ENCODE measurements around the gene APAF1. TPM values are rescaled to one million over a fixed set of nuclear protein-coding genes. Genes with fewer than 3 reads are reported as not detected.

APAF1 gene
- total and polyA plus RNA-seq, 10 of the 15 experiments (the other 5 are each of a cell fraction or from before 2014, with no cell fraction given): 4.2 to 19.1 (median 14.2) TPM

GRCh38 chr12:98684199-98684598, 39.1 kb downstream of the APAF1 start:
- TF ChIP-seq CBX5 (IDR thresholded peaks at IDR 0.05; ENCODE audit: low read depth) (no peak), BRCA1 (IDR thresholded peaks at IDR 0.05; ENCODE audit: low read depth, low read length) (no peak), FOXM1 (IDR thresholded peaks at IDR 0.05; ENCODE audit: low read depth, low read length) (no peak), NR2C2 (IDR thresholded peaks at IDR 0.05; ENCODE audit: borderline replicate concordance, control insufficient read depth, insufficient read length, low read depth) (no peak), PML (IDR thresholded peaks at IDR 0.05; ENCODE audit: low read length) (no peak), YBX1 (IDR thresholded peaks at IDR 0.05) (no peak)
- Histone ChIP-seq H4K20me1 (ENCODE audit: control insufficient read depth, insufficient read depth) (no peaks in the 10 kb centered on the region), H3K27ac (ENCODE audit: control insufficient read depth, insufficient read depth) (no peak overlapping the region), H3K4me1 (ENCODE audit: control insufficient read depth, insufficient read depth, low read length) (no peaks in the 10 kb centered on the region), H3K27me3 (replicated peaks in 1 of 2; ENCODE audit: control insufficient read depth in 2 of 2, insufficient read depth in 2 of 2, low read length in 1 of 2) (no peaks in the 10 kb centered on the region), H2AFZ (ENCODE audit: control insufficient read depth, low read depth, low read length) (no peak overlapping the region), H3K9me3 (replicated peaks; ENCODE audit: control insufficient read depth, insufficient read depth, low read length) (no peaks in the 10 kb centered on the region), H3K4me3 (no peak overlapping the region), H3K4me2 (ENCODE audit: control insufficient read depth, insufficient read depth) (no peak overlapping the region), H3K36me3 (ENCODE audit: control insufficient read depth in 2 of 2, insufficient read depth in 2 of 2, low read length in 1 of 2) (peaks cover 3 to 27% of the 10 kb centered on the region in 2 experiments), H3K9ac (ENCODE audit: control insufficient read depth, insufficient read depth, low read length) (no peak overlapping the region), H3K79me2 (ENCODE audit: control insufficient read depth, insufficient read depth, low read length) (no peaks in the 10 kb centered on the region)
- POLR2A ChIA-PET: no interaction called here
- FAIRE-seq (no peak), DNase-seq (ENCODE audit: low read depth, low spot score) (no peak), ATAC-seq (no peak)
- CTCF ChIA-PET: interaction anchor here (0.6 to 2.4 kb wide), 5 partner anchors 7 to 314 kb away, joined by 3 to 7 read pairs (median 3); no protein-coding TSS in a partner anchor
- no TSS peak for BruUV-seq (replicated peaks)
- SMC1A ChIA-PET (ENCODE audit: uncharacterized antibody, unreplicated experiment): interaction anchor here (0.7 to 1.5 kb wide), 2 partner anchors 10 to 70 kb away, joined by 3 read pairs; no protein-coding TSS in a partner anchor
- in situ Hi-C loops (cut with MboI): no loop called here
- 97% methylated on average over 2 of the region's 2 CpGs for WGBS (ENCODE audit: insufficient coverage, insufficient replicate concordance, low lambda C conversion rate, missing lambda C conversion rate)
- intact Hi-C loops (cut with micrococcal nuclease; ENCODE audit: unreplicated experiment): no loop called here
- RAD21 ChIA-PET (ENCODE audit: unreplicated experiment): interaction anchor here (0.9 kb wide), 1 partner anchor 326 kb away, joined by 4 read pairs; no protein-coding TSS in a partner anchor

DNA sequence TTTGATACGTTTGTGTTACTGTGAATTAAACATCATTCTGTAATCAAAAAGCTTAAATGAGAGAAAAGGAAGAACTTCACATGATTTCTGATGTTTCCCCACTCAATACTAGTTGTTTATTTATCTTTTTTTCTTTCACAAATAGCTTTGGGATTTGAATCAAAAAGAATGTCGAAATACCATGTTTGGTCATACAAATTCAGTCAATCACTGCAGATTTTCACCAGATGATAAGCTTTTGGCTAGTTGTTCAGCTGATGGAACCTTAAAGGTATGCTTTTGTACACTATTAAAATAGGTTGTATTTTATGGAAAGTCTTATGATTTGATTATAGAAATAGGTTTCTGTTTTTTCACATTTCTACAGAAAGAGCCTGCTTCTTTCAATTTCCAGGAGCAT, 41.5 kb downstream of the APAF1 start:
- Histone ChIP-seq H3K9ac (ENCODE audit: control insufficient read depth, insufficient read depth, low read length) (no peak overlapping the region), H4K20me1 (ENCODE audit: control insufficient read depth, insufficient read depth) (no peaks in the 10 kb centered on the region), H3K27ac (ENCODE audit: control insufficient read depth, insufficient read depth) (no peak overlapping the region), H3K4me3 (no peak overlapping the region), H2AFZ (ENCODE audit: control insufficient read depth, low read depth, low read length) (no peak overlapping the region), H3K27me3 (replicated peaks in 1 of 2; ENCODE audit: control insufficient read depth in 2 of 2, insufficient read depth in 2 of 2, low read length in 1 of 2) (no peaks in the 10 kb centered on the region), H3K9me3 (replicated peaks; ENCODE audit: control insufficient read depth, insufficient read depth, low read length) (no peaks in the 10 kb centered on the region), H3K4me2 (ENCODE audit: control insufficient read depth, insufficient read depth) (no peak overlapping the region), H3K79me2 (ENCODE audit: control insufficient read depth, insufficient read depth, low read length) (no peaks in the 10 kb centered on the region), H3K36me3 (ENCODE audit: control insufficient read depth in 2 of 2, insufficient read depth in 2 of 2, low read length in 1 of 2) (peaks cover 0 to 13% of the 10 kb centered on the region in 2 experiments; a peak in 3 of 4 replicates), H3K4me1 (ENCODE audit: control insufficient read depth, insufficient read depth, low read length) (no peaks in the 10 kb centered on the region)
- ChIA-PET CTCF (interaction anchor here (1.3 to 1.5 kb wide), 2 partner anchors 13 to 312 kb away, joined by 4 read pairs; no protein-coding TSS in a partner anchor), SMC1A (ENCODE audit: uncharacterized antibody, unreplicated experiment) (no interaction called here), POLR2A (no interaction called here), RAD21 (ENCODE audit: unreplicated experiment) (no interaction called here)
- 91% methylated on average over 2 of the region's 2 CpGs for WGBS (ENCODE audit: insufficient coverage, insufficient replicate concordance, low lambda C conversion rate, missing lambda C conversion rate)
- no TSS peak for BruUV-seq (replicated peaks)
- DNase-seq (ENCODE audit: low read depth, low spot score) (no peak), ATAC-seq (no peak), FAIRE-seq (no peak)
- in situ Hi-C loops (cut with MboI) (no loop called here), intact Hi-C loops (cut with micrococcal nuclease; ENCODE audit: unreplicated experiment) (no loop called here)
- TF ChIP-seq CREB1 (IDR thresholded peaks at IDR 0.05; ENCODE audit: low read depth): no peak
- no peak for TF ChIP-seq SP1 (IDR thresholded peaks at IDR 0.05; ENCODE audit: low read depth, low read length)
- TF ChIP-seq NFXL1 (IDR thresholded peaks at IDR 0.05; ENCODE audit: borderline replicate concordance): no peak
- no peak for TF ChIP-seq RBBP5 (conservative IDR thresholded peaks at IDR 0.05)
- no peak for TF ChIP-seq SPI1 (IDR thresholded peaks at IDR 0.05; ENCODE audit: borderline replicate concordance, insufficient read depth, low read depth, low read length)
- no peak for TF ChIP-seq ZNF622 (IDR thresholded peaks at IDR 0.05)
- no peak for TF ChIP-seq MYB (IDR thresholded peaks at IDR 0.05; ENCODE audit: borderline replicate concordance, low read depth, low read length)
- TF ChIP-seq DPF2 (IDR thresholded peaks at IDR 0.05): no peak
- TF ChIP-seq ATF7 (IDR thresholded peaks at IDR 0.05; ENCODE audit: low read depth): no peak
- no peak for TF ChIP-seq NKRF (conservative IDR thresholded peaks at IDR 0.05)
- no peak for TF ChIP-seq BCL3 (IDR thresholded peaks at IDR 0.05; ENCODE audit: borderline replicate concordance, insufficient read depth, low read depth, low read length, poor library complexity, severe bottlenecking)
